Hepatocyte (in vitro differentiated cells): ENCODE results near the gene BBOX1. TPM values are rescaled to one million over a fixed set of nuclear protein-coding genes. Genes with fewer than 3 reads are reported as not detected.
A peak's percentile ranks its signal among the peaks of the same experiment; 100 is the strongest.
"Not testable (repeated sequence)": the region's sequence is repeated elsewhere in the genome, so short reads cannot be mapped to it uniquely, and the experiment has no call there.

Source experiments
- DNase-seq: peaks from one replicate; pipeline ENCODE4 v3.0.0-alpha.2; 2016; ENCODE audit warnings: low spot score
- H2AFZ ChIP-seq: fragments of 200-600 bp; sonication (generic); 2 replicates; pipeline ENCODE4 v1.6.0; 2016; ENCODE audit warnings: antibody characterized with exemption, mild to moderate bottlenecking
- H3K27ac ChIP-seq: fragments of 200-600 bp; sonication (generic); 2 replicates; pipeline ENCODE4 v1.5.1; 2016; ENCODE audit warnings: mild to moderate bottlenecking
- H3K27me3 ChIP-seq: fragments of 200-600 bp; sonication (generic); 2 replicates; pipeline ENCODE4 v1.6.1; 2016
- H3K36me3 ChIP-seq: fragments of 200-600 bp; sonication (generic); replicated peaks from 2 replicates; pipeline ENCODE4 v1.5.1; 2016; ENCODE audit warnings: low read depth; ENCODE audit not compliant: insufficient read depth
- H3K4me1 ChIP-seq: fragments of 200-600 bp; sonication (generic); 2 replicates; pipeline ENCODE4 v1.5.1; 2016; ENCODE audit warnings: mild to moderate bottlenecking, moderate library complexity; ENCODE audit not compliant: insufficient read depth
- H3K4me2 ChIP-seq: fragments of 200-600 bp; sonication (generic); 2 replicates; pipeline ENCODE4 v1.6.0; 2016
- H3K4me3 ChIP-seq: fragments of 200-600 bp; sonication (generic); 2 replicates; pipeline ENCODE4 v1.5.1; 2016; ENCODE audit warnings: mild to moderate bottlenecking
- H3K79me2 ChIP-seq: fragments of 200-600 bp; sonication (generic); 2 replicates; pipeline ENCODE4 v1.6.0; 2017; ENCODE audit warnings: mild to moderate bottlenecking
- H3K9me2 ChIP-seq: fragments of 200-600 bp; sonication (generic); replicated peaks from 2 replicates; pipeline ENCODE4 v1.6.0; 2017; ENCODE audit warnings: mild to moderate bottlenecking; ENCODE audit not compliant: insufficient read depth
- H3K9me3 ChIP-seq: fragments of 200-600 bp; sonication (generic); 2 replicates; pipeline ENCODE4 v1.5.1; 2016; ENCODE audit warnings: low read depth, mild to moderate bottlenecking
- H4K20me1 ChIP-seq: fragments of 200-600 bp; sonication (generic); 2 replicates; pipeline ENCODE4 v1.6.0; 2016; ENCODE audit warnings: mild to moderate bottlenecking; ENCODE audit not compliant: insufficient read depth, poor library complexity, severe bottlenecking
- CTCF ChIP-seq: fragments of 200-600 bp; sonication (generic); IDR thresholded peaks from 2 replicates; pipeline ENCODE4 v1.5.1; 2016; ENCODE audit warnings: antibody characterized with exemption, mild to moderate bottlenecking; ENCODE audit not compliant: poor library complexity
- EZH2 ChIP-seq: fragments of 200-600 bp; sonication (generic); IDR thresholded peaks from 2 replicates; pipeline ENCODE4 v1.6.1; 2016; ENCODE audit warnings: antibody characterized with exemption, mild to moderate bottlenecking, borderline replicate concordance
- EZH2phosphoT487 ChIP-seq: fragments of 200-600 bp; sonication (generic); IDR thresholded peaks from one replicate; pipeline ENCODE4 v1.6.1; 2018; ENCODE audit warnings: antibody characterized with exemption, mild to moderate bottlenecking, low read depth, moderate library complexity; ENCODE audit not compliant: unreplicated experiment, severe bottlenecking
- WGBS: methylation state at CpG from one replicate; pipeline ENCODE4 v1.1.6; 2016; ENCODE audit warnings: low lambda C conversion rate; ENCODE audit errors: missing lambda C conversion rate; 5-methylcytosine and 5-hydroxymethylcytosine counted together
- polyA plus RNA-seq: library from polyadenylated mRNA; unstranded; fragments of >200 nt; fragmentation: Nextera tagmentation; extraction: Ambion mirVana; gene quantifications from 2 replicates; pipeline ENCODE4 v1.2.1, GENCODE V29; 2016
- total RNA-seq: library from RNA; depleted of rRNA; stranded (reverse); fragments of >200 nt; gene quantifications from 2 replicates; pipeline ENCODE4 v1.2.3, GENCODE V29; 2014

The BBOX1 gene
- total and polyA plus RNA-seq, 2 experiments from 2014 or later = 0.56 to 1.6 TPM

- no peak for DNase-seq
- H3K4me3 ChIP-seq = peak overlapping the region; percentile 15
- 57% methylated on average over 19 of the region's 19 CpGs for WGBS
- H3K27ac ChIP-seq = peak overlapping the region; percentile 32
- H3K4me1 ChIP-seq = peaks cover 8% of the 10 kb centered on the region
- H3K79me2 ChIP-seq = peaks cover 7% of the 10 kb centered on the region
- TF ChIP-seq CTCF (no peak), EZH2phosphoT487 (no peak), EZH2 (no peak)
- no peaks in the 10 kb centered on the region for H3K27me3 ChIP-seq
- no peaks in the 10 kb centered on the region for H4K20me1 ChIP-seq
- no peaks in the 10 kb centered on the region for H3K9me3 ChIP-seq
- H3K36me3 ChIP-seq = no peaks in the 10 kb centered on the region
- H3K9me2 ChIP-seq = no peaks in the 10 kb centered on the region
- H2AFZ ChIP-seq = no peak overlapping the region
- H3K4me2 ChIP-seq = peak overlapping the region; percentile 69
Observed at GRCh38 chr11:26994631-26995095, 46.0 kb upstream of the BBOX1 start.

DNA sequence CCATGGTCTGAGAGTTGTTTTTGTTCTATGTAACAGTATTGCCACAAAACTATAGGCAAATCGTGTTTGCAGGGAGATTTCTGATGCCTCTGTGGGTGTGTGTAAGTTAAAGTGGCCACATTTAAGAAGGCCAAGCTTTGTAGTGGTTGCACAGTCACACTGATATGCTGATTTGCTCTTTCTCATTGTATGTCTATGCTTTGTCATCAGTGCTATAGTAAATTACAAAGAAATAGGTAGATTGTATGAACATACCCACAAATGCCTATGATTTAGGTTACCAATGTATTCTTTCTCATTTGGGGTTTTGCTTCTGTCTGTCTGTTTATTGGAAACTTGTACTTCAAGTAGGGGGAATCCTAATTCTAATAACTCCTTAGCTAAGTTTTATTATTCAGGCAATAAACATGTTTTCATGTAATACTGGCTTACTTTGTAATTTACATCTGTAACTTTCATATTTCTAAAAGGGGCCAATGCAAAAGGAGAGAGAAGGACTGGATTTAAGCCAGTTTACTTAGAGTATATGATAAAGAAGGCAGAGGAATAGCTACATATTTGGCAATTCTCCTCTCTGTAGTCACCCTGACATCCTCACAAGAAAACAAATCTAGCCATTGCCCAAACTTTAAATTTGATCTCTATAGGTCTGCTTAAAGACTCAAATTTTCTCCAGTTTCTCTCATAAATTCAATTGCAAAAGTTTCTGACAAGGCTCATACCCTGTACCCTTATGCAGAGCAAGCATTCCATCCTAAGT, 44.7 kb upstream of the BBOX1 start:
- 57% methylated on average over 1 of the region's 1 CpG for WGBS

DNA sequence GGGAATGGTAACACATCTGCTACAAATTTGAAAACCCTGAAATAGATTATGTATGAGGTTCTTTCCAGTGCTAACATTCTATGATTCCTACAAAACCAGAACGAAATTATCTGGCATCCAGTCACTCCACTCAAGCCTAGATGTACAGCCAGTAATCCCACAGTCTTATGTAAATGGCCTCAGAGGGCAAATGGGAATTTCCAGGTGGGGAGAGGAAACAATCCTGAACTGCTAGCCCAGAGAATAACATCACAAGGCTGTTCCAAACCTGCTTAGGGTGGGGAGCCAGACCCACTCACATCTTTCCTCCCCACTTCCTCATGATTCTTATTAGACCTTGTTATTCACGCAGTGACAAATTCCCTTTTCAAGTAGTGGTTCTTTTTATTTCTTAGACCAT, 43.2 kb upstream of the BBOX1 start:
- H4K20me1 ChIP-seq = no peaks in the 10 kb centered on the region

More for the DNA sequence above, 44.7 kb upstream of the BBOX1 start:
- Histone ChIP-seq H3K4me2 (peak overlapping the region; percentile 69), H4K20me1 (no peaks in the 10 kb centered on the region), H3K36me3 (no peaks in the 10 kb centered on the region), H3K27me3 (no peaks in the 10 kb centered on the region), H3K9me2 (no peaks in the 10 kb centered on the region), H3K27ac (peak overlapping the region; percentile 25), H3K79me2 (peaks cover 7% of the 10 kb centered on the region), H3K9me3 (no peaks in the 10 kb centered on the region), H3K4me1 (peaks cover 8% of the 10 kb centered on the region), H2AFZ (no peak overlapping the region), H3K4me3 (no peak overlapping the region)
- TF ChIP-seq EZH2phosphoT487 = no peak
- no peak for TF ChIP-seq CTCF
- no peak for TF ChIP-seq EZH2
- DNase-seq = no peak

GRCh38 chr11:27001136-27001730, 39.4 kb upstream of the BBOX1 start:
- not testable (repeated sequence) for H3K79me2 ChIP-seq

More for the DNA sequence above, 43.2 kb upstream of the BBOX1 start:
- no peak for TF ChIP-seq EZH2phosphoT487
- no peak for TF ChIP-seq EZH2
- TF ChIP-seq CTCF = no peak
- Histone ChIP-seq H3K27ac (no peak overlapping the region), H3K4me3 (no peak overlapping the region), H3K79me2 (peaks cover 7% of the 10 kb centered on the region), H3K9me2 (no peaks in the 10 kb centered on the region), H3K27me3 (no peaks in the 10 kb centered on the region), H3K4me2 (peak overlapping the region; percentile 69), H2AFZ (no peak overlapping the region), H3K4me1 (peaks cover 4% of the 10 kb centered on the region), H3K9me3 (no peaks in the 10 kb centered on the region), H3K36me3 (no peaks in the 10 kb centered on the region)
- 58% methylated on average over 2 of the region's 2 CpGs for whole genome bisulfite sequencing
- no peak for DNase-seq

More at GRCh38 chr11:27001136-27001730, 39.4 kb upstream of the BBOX1 start:
- not testable (repeated sequence) for DNase-seq, H3K36me3 ChIP-seq, H3K4me1 ChIP-seq, H3K9me2 ChIP-seq, H3K9me3 ChIP-seq, H3K4me2 ChIP-seq, H3K27ac ChIP-seq, H4K20me1 ChIP-seq, H2AFZ ChIP-seq, H3K4me3 ChIP-seq, H3K27me3 ChIP-seq
- 65% methylated on average over 4 of the region's 4 CpGs for WGBS
